Measurements from ENCODE around the gene CACNA2D3. TPM values are rescaled to one million over a fixed set of nuclear protein-coding genes. Genes with fewer than 3 reads are reported as not detected.

The CACNA2D3 gene
- polyA plus RNA-seq, 3 donors = 8.3 to 21.5 (median 10.4) TPM

GRCh38 chr3:54573858-54574257 is 451.5 kb downstream of the CACNA2D3 start:
- no peaks in the 10 kb centered on the region for H3K36me3 ChIP-seq (replicated peaks in 1 of 2; ENCODE audit: control insufficient read depth in 1 of 2, insufficient read depth in 2 of 2, low read length in 2 of 2)
- Mint-ChIP-seq H3K4me3 (no peak overlapping the region), H3K36me3 (no peaks in the 10 kb centered on the region), H3K27me3 (ENCODE audit: low read depth in 3 of 3) (no peaks in the 10 kb centered on the region), H3K4me1 (no peaks in the 10 kb centered on the region), H3K9me3 (peaks cover 0 to 11% (median 3%) of the 10 kb centered on the region in 7 donors), H3K27ac (no peak overlapping the region)
- no peak overlapping the region for H3K4me3 ChIP-seq (replicated peaks in 1 of 3; ENCODE audit: low read depth in 2 of 3, low read length in 3 of 3)
- no peak overlapping the region for H3K4me2 ChIP-seq (replicated peaks; ENCODE audit: extremely low read depth, low read length, poor library complexity, severe bottlenecking)
- intact Hi-C loops (cut with micrococcal nuclease) = no loop called here
- no peak for TF ChIP-seq CTCF (IDR thresholded peaks at IDR 0.05)
- WGBS (ENCODE audit: insufficient coverage) = 100% methylated on average over 1 of the region's 8 CpGs
- no peaks in the 10 kb centered on the region for H3K4me1 ChIP-seq (ENCODE audit: control insufficient read depth in 1 of 2, insufficient read depth in 2 of 2, low read length in 2 of 2)
- H4K20me1 ChIP-seq (ENCODE audit: insufficient read depth, low read length) = no peaks in the 10 kb centered on the region
- H3K27me3 ChIP-seq (ENCODE audit: control insufficient read depth in 2 of 2, insufficient read depth in 2 of 2, low read length in 2 of 2) = no peaks in the 10 kb centered on the region
- no peak overlapping the region for H2AFZ ChIP-seq (ENCODE audit: insufficient read depth, low read depth, low read length, poor library complexity, severe bottlenecking)
- H3K9ac ChIP-seq (ENCODE audit: insufficient read depth, low read length, poor library complexity, severe bottlenecking) = no peak overlapping the region
- H3K79me2 ChIP-seq (ENCODE audit: insufficient read depth, low read length) = no peaks in the 10 kb centered on the region
- no peak overlapping the region for H3K27ac ChIP-seq (ENCODE audit: low read depth in 1 of 2, low read length in 2 of 2)
- peaks cover 0 to 7% of the 10 kb centered on the region in 2 donors for H3K9me3 ChIP-seq (replicated peaks in 1 of 2; ENCODE audit: control insufficient read depth in 1 of 2, insufficient read depth in 1 of 2, low read length in 2 of 2)
- no peak for DNase-seq

- H2AFZ ChIP-seq (ENCODE audit: insufficient read depth, low read depth, low read length, poor library complexity, severe bottlenecking) = no peak overlapping the region
- peaks cover 0 to 1% (median 0%) of the 10 kb centered on the region in 3 donors for H3K27me3 Mint-ChIP-seq (ENCODE audit: low read depth in 3 of 3)
- WGBS (ENCODE audit: insufficient coverage) = 100% methylated on average over 3 of the region's 6 CpGs
- no peak overlapping the region for H3K27ac Mint-ChIP-seq
- H3K36me3 ChIP-seq (replicated peaks in 1 of 2; ENCODE audit: control insufficient read depth in 1 of 2, insufficient read depth in 2 of 2, low read length in 2 of 2) = no peaks in the 10 kb centered on the region
- H3K79me2 ChIP-seq (ENCODE audit: insufficient read depth, low read length) = no peaks in the 10 kb centered on the region
- no peak overlapping the region for H3K27ac ChIP-seq (ENCODE audit: low read depth in 1 of 2, low read length in 2 of 2)
- H3K9ac ChIP-seq (ENCODE audit: insufficient read depth, low read length, poor library complexity, severe bottlenecking) = no peak overlapping the region
- H3K9me3 ChIP-seq (replicated peaks in 1 of 2; ENCODE audit: control insufficient read depth in 1 of 2, insufficient read depth in 1 of 2, low read length in 2 of 2) = peaks cover 0 to 5% of the 10 kb centered on the region in 2 donors
- no peaks in the 10 kb centered on the region for H3K4me1 Mint-ChIP-seq
- TF ChIP-seq CTCF (IDR thresholded peaks at IDR 0.05) = no peak
- no peaks in the 10 kb centered on the region for H3K4me1 ChIP-seq (ENCODE audit: control insufficient read depth in 1 of 2, insufficient read depth in 2 of 2, low read length in 2 of 2)
- no peak overlapping the region for H3K4me3 Mint-ChIP-seq
- no peaks in the 10 kb centered on the region for H4K20me1 ChIP-seq (ENCODE audit: insufficient read depth, low read length)
- DNase-seq = no peak
- H3K36me3 Mint-ChIP-seq = no peaks in the 10 kb centered on the region
- H3K27me3 ChIP-seq (ENCODE audit: control insufficient read depth in 2 of 2, insufficient read depth in 2 of 2, low read length in 2 of 2) = no peaks in the 10 kb centered on the region
- H3K4me3 ChIP-seq (replicated peaks in 1 of 3; ENCODE audit: low read depth in 2 of 3, low read length in 3 of 3) = no peak overlapping the region
- no peak overlapping the region for H3K4me2 ChIP-seq (replicated peaks; ENCODE audit: extremely low read depth, low read length, poor library complexity, severe bottlenecking)
- intact Hi-C loops (cut with micrococcal nuclease) = no loop called here
- peaks cover 0 to 10% (median 2%) of the 10 kb centered on the region in 7 donors for H3K9me3 Mint-ChIP-seq
Observed at GRCh38 chr3:54574906-54575617, 452.7 kb downstream of the CACNA2D3 start.

All from CD14-positive monocyte (primary cell).